Progenitor cell of endocrine pancreas (in vitro differentiated cells): ENCODE data around the gene LIMS1. TPM values are rescaled to one million over a fixed set of nuclear protein-coding genes. Genes with fewer than 3 reads are reported as not detected.
"Not testable (repeated sequence)": the region's sequence is repeated elsewhere in the genome, so short reads cannot be mapped to it uniquely, and the experiment has no call there.

Source experiments
- DNase-seq: peaks from one replicate; pipeline ENCODE4 v3.0.0; 2021; ENCODE audit warnings: low spot score; ENCODE audit not compliant: unreplicated experiment
- H3K27ac Mint-ChIP-seq: 2 replicates; pipeline ENCODE4 v1.8.0; 2021; ENCODE audit warnings: mild to moderate bottlenecking, moderate library complexity, mixed read lengths
- H3K27me3 Mint-ChIP-seq: 2 replicates; pipeline ENCODE4 v1.8.0; 2021; ENCODE audit warnings: mixed read lengths
- H3K36me3 Mint-ChIP-seq: 2 replicates; pipeline ENCODE4 v1.8.0; 2022; ENCODE audit warnings: mixed read lengths; ENCODE audit not compliant: insufficient read depth
- H3K4me1 Mint-ChIP-seq: 2 replicates; pipeline ENCODE4 v1.8.0; 2021; ENCODE audit warnings: low read depth, mixed read lengths
- H3K4me3 Mint-ChIP-seq: 2 replicates; pipeline ENCODE4 v1.8.0; 2021; ENCODE audit warnings: low read depth, mild to moderate bottlenecking, moderate library complexity, mixed read lengths
- H3K9me3 Mint-ChIP-seq: 2 replicates; pipeline ENCODE4 v1.8.0; 2021; ENCODE audit warnings: low read depth, mixed read lengths
- total RNA-seq: library from RNA; stranded (reverse); gene quantifications from 2 replicates; pipeline ENCODE4 v1.2.1, GENCODE V29; 2021

Gene LIMS1
- total RNA-seq, 1 donor from 2014 or later = 37.7 TPM

- not testable (repeated sequence) for H3K36me3 Mint-ChIP-seq, H3K9me3 Mint-ChIP-seq, DNase-seq, H3K27ac Mint-ChIP-seq, H3K4me1 Mint-ChIP-seq, H3K27me3 Mint-ChIP-seq, H3K4me3 Mint-ChIP-seq
Measured at GRCh38 chr2:108655270-108655669, 121.0 kb downstream of the LIMS1 start.

DNA sequence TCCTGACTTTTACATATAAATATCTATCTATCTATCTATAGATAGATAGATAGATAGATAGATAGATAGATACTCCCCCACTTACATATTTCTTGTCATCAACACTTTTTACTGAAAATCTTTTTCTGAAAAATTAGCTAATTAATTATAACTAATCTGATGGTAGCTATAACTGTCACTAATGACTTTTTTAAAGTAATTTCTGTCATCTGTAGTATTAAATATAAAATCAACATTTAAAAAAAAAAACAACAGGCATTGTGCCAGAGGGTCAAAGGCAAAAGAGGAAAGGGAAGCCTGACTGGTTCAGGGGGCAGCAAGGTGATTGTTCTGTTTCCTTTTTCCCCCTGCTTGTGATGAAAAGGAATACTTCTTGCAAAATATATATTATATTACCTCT is 122.0 kb downstream of the LIMS1 start:
- H3K36me3 Mint-ChIP-seq, H3K27me3 Mint-ChIP-seq, H3K4me3 Mint-ChIP-seq, DNase-seq, H3K9me3 Mint-ChIP-seq, H3K27ac Mint-ChIP-seq, H3K4me1 Mint-ChIP-seq: not testable (repeated sequence)

DNA sequence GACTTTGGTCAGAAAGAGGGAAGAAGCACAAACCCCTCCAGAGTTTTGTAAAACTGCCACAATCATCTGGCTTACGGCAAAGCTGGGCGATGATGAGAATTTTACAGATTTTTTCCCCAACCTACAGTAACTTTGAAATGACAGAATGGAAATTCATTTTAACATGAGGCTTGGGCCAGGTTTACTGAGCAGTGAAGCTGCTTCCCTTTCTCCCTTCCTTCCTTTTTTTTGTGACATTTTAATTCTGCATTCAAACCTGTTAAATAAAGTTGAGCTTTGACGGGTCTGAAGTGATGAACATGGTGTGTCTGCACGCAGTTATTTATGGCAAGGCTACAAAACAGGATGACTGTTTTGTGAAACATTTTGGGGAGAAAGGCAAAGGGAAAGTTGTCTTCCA is 123.2 kb downstream of the LIMS1 start:
- not testable (repeated sequence) for H3K36me3 Mint-ChIP-seq, H3K4me1 Mint-ChIP-seq, H3K27ac Mint-ChIP-seq, H3K9me3 Mint-ChIP-seq, H3K4me3 Mint-ChIP-seq, H3K27me3 Mint-ChIP-seq, DNase-seq

GRCh38 chr2:108658553-108658952 is 124.3 kb downstream of the LIMS1 start:
- DNase-seq, H3K9me3 Mint-ChIP-seq, H3K4me3 Mint-ChIP-seq, H3K36me3 Mint-ChIP-seq, H3K27ac Mint-ChIP-seq, H3K27me3 Mint-ChIP-seq, H3K4me1 Mint-ChIP-seq: not testable (repeated sequence)

GRCh38 chr2:108661493-108661892 is 127.2 kb downstream of the LIMS1 start:
- not testable (repeated sequence) for H3K27me3 Mint-ChIP-seq, H3K4me3 Mint-ChIP-seq, H3K36me3 Mint-ChIP-seq, DNase-seq, H3K4me1 Mint-ChIP-seq, H3K9me3 Mint-ChIP-seq, H3K27ac Mint-ChIP-seq

- H3K9me3 Mint-ChIP-seq, H3K4me1 Mint-ChIP-seq, H3K4me3 Mint-ChIP-seq, H3K27me3 Mint-ChIP-seq, DNase-seq, H3K27ac Mint-ChIP-seq, H3K36me3 Mint-ChIP-seq: not testable (repeated sequence)
Measured at GRCh38 chr2:108662207-108662612, 127.9 kb downstream of the LIMS1 start.

- H3K27ac Mint-ChIP-seq, H3K36me3 Mint-ChIP-seq, H3K4me3 Mint-ChIP-seq, H3K4me1 Mint-ChIP-seq, H3K27me3 Mint-ChIP-seq, DNase-seq, H3K9me3 Mint-ChIP-seq: not testable (repeated sequence)
Measured at GRCh38 chr2:108663346-108663745, 129.1 kb downstream of the LIMS1 start.

DNA sequence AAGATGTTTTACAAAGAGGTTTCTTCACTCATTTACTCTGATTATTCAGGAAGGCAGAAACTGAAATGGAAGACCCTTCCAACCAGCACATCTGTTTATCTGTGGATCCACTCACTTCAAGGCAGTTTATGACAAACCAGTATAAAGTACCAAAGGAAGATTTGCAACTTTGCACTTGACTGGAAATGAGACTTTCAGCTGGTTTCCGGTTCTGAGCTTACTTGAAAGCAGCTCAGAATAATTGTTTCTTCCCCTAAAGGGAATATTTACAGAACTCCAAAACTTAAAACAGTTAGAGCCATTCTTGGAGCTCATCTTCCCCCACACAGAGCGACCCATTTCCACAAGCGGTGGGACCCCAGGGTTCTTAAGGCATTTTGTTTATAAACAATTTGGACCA is 129.8 kb downstream of the LIMS1 start:
- not testable (repeated sequence) for H3K27ac Mint-ChIP-seq, H3K27me3 Mint-ChIP-seq, H3K36me3 Mint-ChIP-seq, H3K4me1 Mint-ChIP-seq, DNase-seq, H3K4me3 Mint-ChIP-seq, H3K9me3 Mint-ChIP-seq

DNA sequence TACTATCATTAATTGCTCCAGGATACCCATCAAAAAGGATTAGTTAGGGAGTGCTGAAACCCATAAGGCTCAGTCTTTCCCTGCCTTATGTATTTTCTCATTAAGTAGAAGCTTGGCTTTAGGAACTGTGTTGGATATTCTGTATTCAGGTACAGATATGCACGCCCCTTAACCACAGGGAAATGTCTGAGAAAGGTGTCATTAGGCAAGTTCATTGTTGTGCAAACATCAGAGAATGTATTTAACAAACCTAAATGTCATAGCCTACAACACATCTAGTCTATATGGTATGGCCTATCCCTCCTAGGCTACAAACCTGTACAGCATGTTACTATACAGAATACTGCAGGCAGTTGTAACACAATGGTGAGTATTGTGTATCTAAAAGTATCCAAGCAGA is 130.7 kb downstream of the LIMS1 start:
- not testable (repeated sequence) for H3K36me3 Mint-ChIP-seq, DNase-seq, H3K4me1 Mint-ChIP-seq, H3K9me3 Mint-ChIP-seq, H3K27me3 Mint-ChIP-seq, H3K27ac Mint-ChIP-seq, H3K4me3 Mint-ChIP-seq

GRCh38 chr2:108665975-108666374 is 131.7 kb downstream of the LIMS1 start:
- not testable (repeated sequence) for DNase-seq, H3K9me3 Mint-ChIP-seq, H3K27ac Mint-ChIP-seq, H3K36me3 Mint-ChIP-seq, H3K27me3 Mint-ChIP-seq, H3K4me1 Mint-ChIP-seq, H3K4me3 Mint-ChIP-seq

DNA sequence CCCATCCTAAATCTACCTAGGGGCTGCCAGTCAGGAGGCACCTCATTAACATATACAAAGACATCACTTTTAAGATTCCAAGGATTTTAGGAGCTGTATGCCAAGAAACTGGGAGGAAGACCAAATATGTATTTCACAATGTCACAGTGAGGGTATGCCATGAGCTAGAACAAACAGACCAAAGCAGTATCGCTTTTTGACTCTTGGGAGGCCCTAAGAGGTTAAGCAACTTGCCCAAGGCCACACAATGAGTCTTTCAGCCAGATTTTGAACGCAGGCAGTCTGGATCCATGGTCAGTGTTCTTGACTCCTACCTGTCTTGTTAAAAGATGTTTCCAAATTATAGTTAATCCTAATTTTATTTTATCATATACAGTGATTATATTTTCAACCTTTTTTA is 132.9 kb downstream of the LIMS1 start:
- not testable (repeated sequence) for H3K27ac Mint-ChIP-seq, H3K4me1 Mint-ChIP-seq, H3K27me3 Mint-ChIP-seq, H3K9me3 Mint-ChIP-seq, H3K4me3 Mint-ChIP-seq, DNase-seq, H3K36me3 Mint-ChIP-seq

- H3K27me3 Mint-ChIP-seq, H3K4me1 Mint-ChIP-seq, DNase-seq, H3K9me3 Mint-ChIP-seq, H3K27ac Mint-ChIP-seq, H3K4me3 Mint-ChIP-seq, H3K36me3 Mint-ChIP-seq: not testable (repeated sequence)
Measured at GRCh38 chr2:108670282-108670681, 136.0 kb downstream of the LIMS1 start.

DNA sequence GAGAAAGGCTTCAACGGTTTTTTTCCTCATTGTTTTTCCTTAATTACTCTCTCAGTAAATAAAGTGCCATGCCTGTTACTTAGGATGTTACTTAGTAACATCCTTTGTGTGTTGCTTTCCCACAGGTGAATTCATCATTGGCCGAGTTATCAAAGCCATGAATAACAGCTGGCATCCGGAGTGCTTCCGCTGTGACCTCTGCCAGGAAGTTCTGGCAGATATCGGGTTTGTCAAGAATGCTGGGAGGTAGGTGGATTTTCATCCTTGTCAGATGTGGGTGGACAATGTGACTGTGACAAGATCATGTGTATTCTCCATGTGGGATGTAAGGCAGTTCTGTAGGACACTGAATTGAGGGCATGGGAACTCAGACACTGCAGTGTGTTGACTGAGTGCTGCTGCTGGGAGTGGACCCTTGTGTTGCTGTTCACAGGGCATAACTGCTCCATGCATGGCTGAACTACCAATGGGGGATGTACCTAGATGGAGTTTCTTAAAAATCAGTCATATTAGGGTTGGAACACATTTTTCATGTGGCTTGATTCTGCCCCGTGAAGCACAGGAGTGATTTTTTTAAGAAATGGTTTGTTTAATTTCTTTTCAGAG is 138.0 kb downstream of the LIMS1 start:
- not testable (repeated sequence) for H3K27ac Mint-ChIP-seq, H3K36me3 Mint-ChIP-seq, H3K4me1 Mint-ChIP-seq, DNase-seq, H3K27me3 Mint-ChIP-seq, H3K9me3 Mint-ChIP-seq, H3K4me3 Mint-ChIP-seq

DNA sequence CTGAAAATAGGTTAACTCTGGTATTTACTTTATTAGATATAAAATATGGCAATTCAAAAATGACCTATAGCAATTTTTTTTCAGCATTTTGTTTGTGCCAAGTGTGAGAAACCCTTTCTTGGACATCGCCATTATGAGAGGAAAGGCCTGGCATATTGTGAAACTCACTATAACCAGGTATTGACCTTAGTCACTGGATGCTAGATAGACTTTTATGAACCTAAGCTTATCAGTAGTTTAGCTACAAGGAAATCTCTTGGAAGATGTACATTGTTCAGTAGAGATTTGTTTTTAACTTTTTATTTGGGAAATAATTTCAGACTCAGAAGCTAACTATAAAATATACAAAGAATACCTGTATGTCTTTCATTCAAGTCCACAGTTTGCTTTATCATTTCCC is 142.3 kb downstream of the LIMS1 start:
- not testable (repeated sequence) for H3K27me3 Mint-ChIP-seq, H3K9me3 Mint-ChIP-seq, H3K27ac Mint-ChIP-seq, H3K4me3 Mint-ChIP-seq, DNase-seq
- peaks cover 11% of the 10 kb centered on the region for H3K36me3 Mint-ChIP-seq
- H3K4me1 Mint-ChIP-seq = peaks cover 16% of the 10 kb centered on the region
